AG04449 (cell line): ENCODE results near the gene PCYOX1L.

Source experiments
- CTCF ChIA-PET: fragments of 350-600 bp; formaldehyde crosslinking; extraction: SDS; loops from one replicate; lab custom pipeline; 2021; ENCODE audit warnings: antibody characterized with exemption; lab: Yijun Ruan, JAX
- POLR2A ChIA-PET: fragments of 400-600, 350-600 bp; formaldehyde crosslinking; extraction: SDS; loops from one replicate; lab custom pipeline; 2020; ENCODE audit warnings: antibody characterized with exemption, inconsistent platforms; lab: Yijun Ruan, JAX
- DNase-seq: peaks from one replicate; pipeline ENCODE4 v3.0.0-alpha.2; 2010; ENCODE audit warnings: low read depth, low spot score
- H3K4me3 ChIP-seq: 2 replicates; pipeline ENCODE4 v1.5.1; 2011; ENCODE audit warnings: low read depth, mild to moderate bottlenecking, control low read depth, low read length
- CTCF ChIP-seq: IDR thresholded peaks from one replicate; pipeline ENCODE4 v1.5.1; 2011; ENCODE audit warnings: mild to moderate bottlenecking, moderate library complexity, low read length, control low read depth, inconsistent platforms; ENCODE audit not compliant: insufficient read depth; ENCODE audit errors: missing control alignments

PCYOX1L gene

GRCh38 chr5:149341876-149342275, 16.0 kb upstream of the PCYOX1L start:
- DNase-seq: no peak
- no peak overlapping the region for H3K4me3 ChIP-seq
- no peak for TF ChIP-seq CTCF
- CTCF ChIA-PET: interaction anchor here (0.8 to 1.3 kb wide), 2 partner anchors 16 to 30 kb away, joined by 3 to 4 read pairs; partner anchors contain the start of gene PCYOX1L
- POLR2A ChIA-PET: no interaction called here

- TF ChIP-seq CTCF: no peak
- no peak for DNase-seq
- ChIA-PET POLR2A (interaction anchor here (2.4 kb wide), 1 partner anchor 14 kb away, joined by 19 read pairs; the partner anchor contains the start of gene PCYOX1L), CTCF (interaction anchor here (1.0 to 18.7 kb wide), 8 partner anchors 11 to 222 kb away, joined by 3 to 308 read pairs (median 6); no protein-coding TSS in a partner anchor)
- H3K4me3 ChIP-seq: no peak overlapping the region; the same call in 1 of the 2 replicates
Observed at GRCh38 chr5:149344151-149344550, 13.7 kb upstream of the PCYOX1L start.

- ChIA-PET CTCF (interaction anchor here (0.7 to 18.7 kb wide), 16 partner anchors 10 to 220 kb away, joined by 3 to 308 read pairs (median 4); partner anchors contain the start of genes ABLIM3 and PCYOX1L), POLR2A (interaction anchor here (0.7 to 2.4 kb wide), 8 partner anchors 10 to 61 kb away, joined by 3 to 19 read pairs (median 5); partner anchors contain the start of gene PCYOX1L)
- peak within 1 kb of the TSS; percentile 97 for H3K4me3 ChIP-seq
- DNase-seq: peak; percentile 82
- no peak for TF ChIP-seq CTCF
Observed at GRCh38 chr5:149345147-149345891, 12.5 kb upstream of the PCYOX1L start, which contains the start of gene GRPEL2. GRPEL2 (plus strand) TSS chr5:149345499; CDS start chr5:149345540, 41 bp downstream.

GRCh38 chr5:149345892-149346222, 12.0 kb upstream of the PCYOX1L start:
- no peak for DNase-seq
- no peak for TF ChIP-seq CTCF
- H3K4me3 ChIP-seq: peak overlapping the region; percentile 97
- POLR2A ChIA-PET: interaction anchor here (0.7 to 2.4 kb wide), 5 partner anchors 10 to 61 kb away, joined by 3 to 19 read pairs (median 7); partner anchors contain the start of gene PCYOX1L
- CTCF ChIA-PET: interaction anchor here (1.1 to 18.7 kb wide), 12 partner anchors 10 to 204 kb away, joined by 3 to 308 read pairs (median 4); partner anchors contain the start of genes ABLIM3 and PCYOX1L

- CTCF ChIA-PET: interaction anchor here (4.7 to 18.7 kb wide), 2 partner anchors 21 to 31 kb away, joined by 30 to 308 read pairs; no protein-coding TSS in a partner anchor
- no peak for TF ChIP-seq CTCF
- POLR2A ChIA-PET: no interaction called here
- DNase-seq: no peak
- no peak overlapping the region for H3K4me3 ChIP-seq
Observed at GRCh38 chr5:149348518-149348917, 9.3 kb upstream of the PCYOX1L start.

GRCh38 chr5:149349382-149349781, 8.5 kb upstream of the PCYOX1L start:
- ChIA-PET CTCF (interaction anchor here (1.1 to 18.7 kb wide), 3 partner anchors 9 to 32 kb away, joined by 3 to 308 read pairs (median 6); partner anchors contain the start of gene PCYOX1L), POLR2A (interaction anchor here (0.6 kb wide), 1 partner anchor 142 kb away, joined by 3 read pairs; no protein-coding TSS in a partner anchor)
- H3K4me3 ChIP-seq: no peak overlapping the region
- no peak for TF ChIP-seq CTCF
- DNase-seq: no peak
